WERI-Rb-1 (cell line): ENCODE data around the gene SLC6A3.

Experiments
- DNase-seq: peaks from one replicate; pipeline ENCODE4 v3.0.0-alpha.2; 2020
- H3K27ac ChIP-seq: fragments of 250-450 bp; sonication (Bioruptor Pico); 2 replicates; pipeline ENCODE4 v1.5.1; 2020; ENCODE audit warnings: mild to moderate bottlenecking, moderate library complexity
- H3K27me3 ChIP-seq: fragments of 250-450 bp; sonication (Bioruptor Pico); 2 replicates; pipeline ENCODE4 v1.5.1; 2021; ENCODE audit warnings: mild to moderate bottlenecking, low read depth, moderate library complexity; ENCODE audit not compliant: insufficient read depth, severe bottlenecking
- H3K36me3 ChIP-seq: fragments of 250-450 bp; sonication (Bioruptor Pico); 2 replicates; pipeline ENCODE4 v1.5.1; 2020; ENCODE audit warnings: mild to moderate bottlenecking, moderate library complexity
- H3K4me3 ChIP-seq: 2 replicates; pipeline ENCODE4 v1.5.1; 2011; ENCODE audit warnings: low read depth, mild to moderate bottlenecking, control low read depth, low read length
- H3K9me3 ChIP-seq: fragments of 250-450 bp; sonication (Bioruptor Pico); 2 replicates; pipeline ENCODE4 v1.5.1; 2021; ENCODE audit warnings: mild to moderate bottlenecking, moderate library complexity; ENCODE audit not compliant: severe bottlenecking
- CTCF ChIP-seq: IDR thresholded peaks from 2 replicates; pipeline ENCODE4 v1.5.1; 2011; ENCODE audit warnings: low read depth, mild to moderate bottlenecking, control low read depth, inconsistent platforms, low read length

The SLC6A3 gene

GRCh38 chr5:1473746-1474145 is 28.5 kb upstream of the SLC6A3 start:
- no peaks in the 10 kb centered on the region for H3K9me3 ChIP-seq

GRCh38 chr5:1472964-1473628 is 27.9 kb upstream of the SLC6A3 start:
- peaks cover 84% of the 10 kb centered on the region for H3K36me3 ChIP-seq
- no peak overlapping the region for H3K4me3 ChIP-seq
- TF ChIP-seq CTCF = no peak
- no peaks in the 10 kb centered on the region for H3K9me3 ChIP-seq
- no peak for DNase-seq
- H3K27me3 ChIP-seq = no peaks in the 10 kb centered on the region
- H3K27ac ChIP-seq = no peak overlapping the region

More at GRCh38 chr5:1473746-1474145, 28.5 kb upstream of the SLC6A3 start:
- Histone ChIP-seq H3K36me3 (peaks cover 85% of the 10 kb centered on the region), H3K4me3 (no peak overlapping the region), H3K27ac (no peak overlapping the region), H3K27me3 (no peaks in the 10 kb centered on the region)
- no peak for DNase-seq
- no peak for TF ChIP-seq CTCF

GRCh38 chr5:1471997-1472963 is 27.0 kb upstream of the SLC6A3 start:
- no peaks in the 10 kb centered on the region for H3K9me3 ChIP-seq
- H3K27ac ChIP-seq = no peak overlapping the region
- H3K36me3 ChIP-seq = peaks cover 88% of the 10 kb centered on the region

GRCh38 chr5:1471240-1471853 is 26.1 kb upstream of the SLC6A3 start:
- Histone ChIP-seq H3K4me3 (no peak overlapping the region), H3K27ac (no peak overlapping the region), H3K36me3 (peaks cover 88% of the 10 kb centered on the region), H3K27me3 (no peaks in the 10 kb centered on the region), H3K9me3 (no peaks in the 10 kb centered on the region)
- TF ChIP-seq CTCF = no peak
- no peak for DNase-seq

More at GRCh38 chr5:1471997-1472963, 27.0 kb upstream of the SLC6A3 start:
- DNase-seq = no peak
- Histone ChIP-seq H3K4me3 (no peak overlapping the region), H3K27me3 (no peaks in the 10 kb centered on the region)
- no peak for TF ChIP-seq CTCF

- Histone ChIP-seq H3K4me3 (no peak overlapping the region), H3K36me3 (peaks cover 88% of the 10 kb centered on the region), H3K9me3 (no peaks in the 10 kb centered on the region), H3K27me3 (no peaks in the 10 kb centered on the region), H3K27ac (no peak overlapping the region)
- no peak for DNase-seq
- TF ChIP-seq CTCF = no peak
These were observed 25.5 kb upstream of the SLC6A3 start for GRCh38 chr5:1470762-1471211.
